Anterior cingulate cortex (tissue), 58 donors: Measurements from ENCODE around the gene AKAP13.
"Not testable (repeated sequence)": the region's sequence is repeated elsewhere in the genome, so short reads cannot be mapped to it uniquely, and the experiment has no call there.

Source experiments
- DNase-seq, 58 donors: peaks; one replicate each; lab custom pipeline; 2025; lab: John Stamatoyannopoulos, UW

AKAP13 gene

GRCh38 chr15:85788771-85789495 lies 408.5 kb downstream of the AKAP13 start:
- no peak for DNase-seq

GRCh38 chr15:85789496-85789875 lies 409.1 kb downstream of the AKAP13 start:
- DNase-seq = no peak

GRCh38 chr15:85792102-85792731 lies 411.8 kb downstream of the AKAP13 start:
- DNase-seq = no peak

- DNase-seq = peak in 1 of 58 donors; percentile 10
Observed at GRCh38 chr15:85792912-85793590, 412.6 kb downstream of the AKAP13 start.

- peak in 8 of 58 donors; percentile 20 to 46 (median 30) for DNase-seq
Observed at GRCh38 chr15:85793641-85794597, 413.5 kb downstream of the AKAP13 start.

- DNase-seq = peak; percentile 48 to 97 (median 93)
Observed at GRCh38 chr15:85794598-85795336, 414.4 kb downstream of the AKAP13 start, which contains the start of gene KLHL25. Gene KLHL25 (minus strand): TSS chr15:85794925. CDS start chr15:85769810, 25,115 bp downstream.

- no peak for DNase-seq
Observed at GRCh38 chr15:85795337-85796305, 415.2 kb downstream of the AKAP13 start.

- not testable (repeated sequence) for DNase-seq
Observed at GRCh38 chr15:85796371-85796770, 416.0 kb downstream of the AKAP13 start.
